ENCODE results near the gene BDKRB1. TPM values are rescaled to one million over a fixed set of nuclear protein-coding genes. Genes with fewer than 3 reads are reported as not detected.

Gene BDKRB1
- total RNA-seq, 2 donors from 2014 or later: 5.2 to 6.6 TPM

DNA sequence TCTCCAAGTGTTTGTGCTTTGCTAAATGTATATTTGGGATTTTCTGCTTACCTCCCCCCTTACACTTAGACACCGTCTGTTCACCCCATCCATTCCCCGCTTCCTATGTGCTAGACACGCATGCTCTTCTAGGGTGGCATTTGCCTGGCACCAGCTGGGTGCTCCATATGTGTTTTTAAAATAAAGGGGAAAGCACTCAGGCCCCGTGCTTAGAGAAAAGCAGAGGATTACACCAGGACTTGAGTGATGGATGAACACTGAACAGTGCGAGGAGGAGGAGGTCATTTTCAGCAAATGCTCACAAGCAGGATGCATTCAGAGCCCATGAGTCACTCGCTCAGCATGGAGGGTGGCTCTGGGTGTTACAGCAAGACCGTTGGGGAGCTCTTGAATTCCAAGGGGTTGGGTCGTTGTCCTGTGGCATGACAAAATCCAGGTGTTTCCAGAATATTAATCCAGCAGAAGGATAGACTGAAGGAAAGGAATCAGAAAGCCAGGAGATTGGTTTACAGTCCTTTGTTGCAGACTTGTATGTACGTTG lies 2.9 kb upstream of the BDKRB1 start:
- no peak for DNase-seq
- ATAC-seq: no peak
- intact Hi-C loops (cut with DNase I, micrococcal nuclease): no loop called here

DNA sequence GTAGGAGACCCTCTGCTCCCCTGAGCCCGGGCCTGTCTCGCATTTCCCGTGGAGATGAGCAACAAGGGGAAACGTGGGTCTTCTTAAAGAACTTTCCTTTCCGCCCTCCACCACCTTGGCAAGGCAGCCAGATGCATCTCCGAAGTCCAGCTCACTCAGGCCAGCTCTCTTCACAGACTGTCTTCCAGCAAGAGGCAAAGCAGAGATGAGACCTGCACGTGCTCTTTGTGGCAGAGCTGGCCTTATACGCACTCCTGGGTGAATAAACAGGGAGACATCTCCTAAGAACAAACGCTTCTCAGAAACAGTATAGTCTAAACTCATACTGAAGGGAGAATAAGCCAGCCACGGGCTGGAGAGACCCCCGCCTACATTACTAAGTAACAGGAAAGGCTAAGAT lies 1.3 kb upstream of the BDKRB1 start:
- intact Hi-C loops (cut with DNase I, micrococcal nuclease): no loop called here
- ATAC-seq: no peak
- no peak for DNase-seq

DNA sequence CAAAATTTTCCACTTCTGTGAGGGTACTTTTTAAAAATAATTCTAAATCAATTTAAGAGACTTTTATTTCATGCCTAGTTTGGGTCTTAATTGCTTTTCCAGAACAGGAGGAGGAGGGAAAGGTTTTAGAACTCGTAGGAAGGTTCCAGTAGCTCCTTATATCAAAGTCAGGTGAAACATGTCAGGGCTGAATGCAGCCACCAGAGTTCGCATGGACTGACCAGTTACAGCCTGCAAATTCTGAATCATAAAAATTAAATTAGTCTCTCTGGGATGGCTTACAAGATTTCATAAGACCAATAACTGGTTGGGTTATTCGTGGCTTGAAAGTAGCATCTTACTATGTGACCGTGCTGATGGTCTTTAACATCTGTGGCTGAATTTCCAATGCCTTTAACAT lies 397 bp downstream of the BDKRB1 start:
- peak; percentile 72 for ATAC-seq
- intact Hi-C loops (cut with DNase I, micrococcal nuclease): no loop called here
- no peak for DNase-seq

DNA sequence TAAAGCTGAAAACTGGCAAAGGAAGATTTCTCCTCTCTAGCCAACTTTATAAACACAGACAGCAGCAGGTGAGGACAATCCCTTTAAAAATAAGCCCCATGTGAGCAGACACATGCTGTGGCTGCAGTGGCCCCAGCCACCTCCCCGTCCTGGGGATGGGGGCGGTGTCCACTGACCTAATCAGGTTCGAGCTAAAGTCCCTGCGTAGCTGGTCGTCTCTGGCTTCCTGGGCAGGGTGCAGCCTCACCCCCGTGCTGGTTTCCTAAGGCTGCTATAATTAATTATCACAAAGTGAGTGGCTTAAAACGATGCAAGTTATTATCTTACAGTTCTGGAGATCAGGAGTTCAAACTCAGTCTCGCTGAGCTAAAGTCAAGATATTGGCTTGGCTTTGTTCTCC lies 1.0 kb downstream of the BDKRB1 start:
- intact Hi-C loops (cut with DNase I, micrococcal nuclease): no loop called here
- DNase-seq (no peak), ATAC-seq (no peak)

DNA sequence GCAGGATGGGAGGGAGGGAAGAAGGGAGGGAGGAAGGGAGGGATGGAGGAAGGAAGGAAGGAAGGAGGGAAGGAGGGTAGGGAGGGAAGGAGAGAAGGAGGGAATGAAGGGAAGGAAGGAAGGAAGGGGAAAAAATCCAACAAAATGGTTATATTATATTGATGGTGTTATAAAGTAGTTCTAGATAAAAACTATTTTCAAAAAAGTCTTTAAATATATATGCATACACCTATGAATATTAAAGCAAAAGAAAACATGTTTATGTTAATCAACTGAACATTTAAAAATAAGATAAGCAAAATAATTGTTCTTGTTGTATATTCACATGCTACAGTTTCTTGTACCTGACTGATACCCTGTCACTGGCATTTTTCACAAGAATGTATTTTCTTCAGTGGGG lies 1.9 kb downstream of the BDKRB1 start:
- ATAC-seq: no peak
- intact Hi-C loops (cut with DNase I, micrococcal nuclease): no loop called here
- no peak for DNase-seq

DNA sequence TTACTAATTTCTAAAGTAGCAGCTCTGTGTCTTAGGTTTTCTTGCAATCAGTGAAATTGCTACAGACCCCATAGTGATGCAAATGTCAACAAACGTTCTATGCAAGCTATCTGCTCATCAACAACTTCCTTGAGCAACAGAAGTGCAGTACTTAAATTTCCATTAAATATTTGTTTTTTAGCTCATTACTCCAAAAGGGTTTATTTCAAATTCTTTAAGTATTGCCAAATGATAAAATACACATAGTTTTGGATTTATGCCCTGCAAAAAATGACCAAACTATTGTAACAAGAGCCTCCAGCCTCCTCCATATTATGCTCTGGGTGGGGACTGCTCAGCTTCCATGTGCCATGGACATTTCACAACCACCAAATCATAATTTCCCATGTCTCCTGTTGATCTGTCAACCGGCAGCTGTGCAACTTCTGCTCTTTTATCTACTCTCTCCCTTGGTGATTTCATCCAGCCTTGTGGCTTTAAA lies 4.4 kb downstream of the BDKRB1 start:
- no peak for DNase-seq
- intact Hi-C loops (cut with DNase I, micrococcal nuclease): no loop called here
- ATAC-seq: no peak

DNA sequence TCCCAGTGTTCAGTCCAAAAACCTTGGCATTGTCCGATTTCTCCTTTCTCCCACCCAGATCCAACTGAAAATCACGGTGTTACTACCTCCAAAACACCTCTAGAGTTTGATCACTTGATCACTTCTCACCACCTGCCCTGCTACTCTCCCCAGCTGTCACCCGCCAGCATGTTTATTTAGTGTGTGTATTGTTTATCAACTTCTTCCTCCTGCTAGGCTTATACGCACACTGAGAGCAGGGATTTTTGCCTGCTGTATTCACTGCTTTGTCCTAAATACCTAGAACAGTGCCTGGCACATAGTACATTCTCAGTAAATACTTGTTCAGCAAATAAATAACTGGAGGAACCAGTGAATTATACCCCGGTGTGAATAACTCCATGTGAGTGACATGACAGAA lies 5.0 kb downstream of the BDKRB1 start:
- ATAC-seq (peak; percentile 51), DNase-seq (no peak)
- intact Hi-C loops (cut with DNase I, micrococcal nuclease): no loop called here

DNA sequence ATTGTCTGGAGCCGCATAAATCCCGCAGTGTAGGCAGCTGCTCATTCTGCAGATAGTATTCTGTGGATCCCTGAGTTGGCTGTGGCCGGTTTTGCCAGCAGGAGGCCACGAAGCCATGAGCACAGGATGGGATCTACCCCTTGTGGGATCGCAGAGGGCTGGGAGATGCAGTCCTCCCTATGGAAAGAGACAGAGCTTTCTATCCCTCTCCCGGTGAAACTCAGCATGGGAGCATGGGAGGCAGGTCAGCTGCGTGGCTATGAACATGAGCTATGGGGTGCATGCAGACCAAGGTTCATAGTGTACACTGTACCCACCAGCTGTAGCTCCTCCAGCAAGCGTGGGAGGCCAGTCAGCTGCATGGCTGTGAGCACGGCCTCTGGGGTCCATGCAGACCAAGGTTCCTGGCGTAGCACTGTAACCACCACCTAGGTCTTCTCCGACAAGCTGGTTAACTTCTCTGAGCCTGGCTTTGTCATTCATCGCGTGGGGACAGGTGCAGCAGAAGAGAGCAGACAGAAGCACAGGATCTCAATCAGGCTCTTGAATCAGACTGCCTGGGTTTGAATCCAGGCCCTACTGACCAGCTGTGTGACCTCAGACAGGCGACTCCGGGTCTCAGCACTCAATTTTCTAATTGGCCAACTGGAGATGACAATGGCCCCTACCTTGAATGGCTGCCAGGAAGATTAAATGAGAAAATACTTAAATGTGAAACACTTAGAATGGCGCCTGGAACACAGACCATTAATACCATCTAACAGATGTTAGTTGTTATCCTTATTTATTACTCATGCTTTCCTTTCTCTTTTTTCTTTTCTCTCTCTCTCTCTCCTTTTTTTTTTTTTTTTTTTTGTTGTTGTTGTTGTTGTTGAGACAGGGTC lies 6.0 kb downstream of the BDKRB1 start:
- DNase-seq: no peak
- ATAC-seq: no peak
- intact Hi-C loops (cut with DNase I, micrococcal nuclease): no loop called here

DNA sequence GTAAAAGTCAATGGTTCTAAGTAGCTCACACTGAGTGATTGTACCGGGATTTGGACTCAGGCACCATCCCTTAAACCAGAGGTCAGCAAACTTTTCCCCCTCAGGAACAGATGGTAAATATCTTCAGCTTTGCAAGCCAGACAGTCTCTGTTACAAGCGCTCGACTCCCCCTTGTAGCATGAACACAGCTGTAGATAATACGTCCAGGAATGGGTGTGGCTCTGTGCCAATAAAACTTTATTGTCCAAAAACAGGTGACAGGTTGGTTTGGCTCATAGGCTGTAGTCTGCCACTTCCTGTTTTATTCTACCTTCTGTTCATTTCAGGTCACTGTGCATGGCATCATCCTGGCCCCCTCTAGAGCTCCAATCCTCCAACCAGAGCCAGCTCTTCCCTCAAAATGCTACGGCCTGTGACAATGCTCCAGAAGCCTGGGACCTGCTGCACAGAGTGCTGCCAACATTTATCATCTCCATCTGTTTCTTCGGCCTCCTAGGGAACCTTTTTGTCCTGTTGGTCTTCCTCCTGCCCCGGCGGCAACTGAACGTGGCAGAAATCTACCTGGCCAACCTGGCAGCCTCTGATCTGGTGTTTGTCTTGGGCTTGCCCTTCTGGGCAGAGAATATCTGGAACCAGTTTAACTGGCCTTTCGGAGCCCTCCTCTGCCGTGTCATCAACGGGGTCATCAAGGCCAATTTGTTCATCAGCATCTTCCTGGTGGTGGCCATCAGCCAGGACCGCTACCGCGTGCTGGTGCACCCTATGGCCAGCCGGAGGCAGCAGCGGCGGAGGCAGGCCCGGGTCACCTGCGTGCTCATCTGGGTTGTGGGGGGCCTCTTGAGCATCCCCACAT lies 7.6 kb downstream of the BDKRB1 start:
- intact Hi-C loops (cut with DNase I, micrococcal nuclease): no loop called here
- DNase-seq (no peak), ATAC-seq (peak; percentile 81)

DNA sequence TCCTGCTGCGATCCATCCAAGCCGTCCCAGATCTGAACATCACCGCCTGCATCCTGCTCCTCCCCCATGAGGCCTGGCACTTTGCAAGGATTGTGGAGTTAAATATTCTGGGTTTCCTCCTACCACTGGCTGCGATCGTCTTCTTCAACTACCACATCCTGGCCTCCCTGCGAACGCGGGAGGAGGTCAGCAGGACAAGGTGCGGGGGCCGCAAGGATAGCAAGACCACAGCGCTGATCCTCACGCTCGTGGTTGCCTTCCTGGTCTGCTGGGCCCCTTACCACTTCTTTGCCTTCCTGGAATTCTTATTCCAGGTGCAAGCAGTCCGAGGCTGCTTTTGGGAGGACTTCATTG lies 8.2 kb downstream of the BDKRB1 start:
- intact Hi-C loops (cut with DNase I, micrococcal nuclease): no loop called here
- DNase-seq (no peak), ATAC-seq (no peak)

DNA sequence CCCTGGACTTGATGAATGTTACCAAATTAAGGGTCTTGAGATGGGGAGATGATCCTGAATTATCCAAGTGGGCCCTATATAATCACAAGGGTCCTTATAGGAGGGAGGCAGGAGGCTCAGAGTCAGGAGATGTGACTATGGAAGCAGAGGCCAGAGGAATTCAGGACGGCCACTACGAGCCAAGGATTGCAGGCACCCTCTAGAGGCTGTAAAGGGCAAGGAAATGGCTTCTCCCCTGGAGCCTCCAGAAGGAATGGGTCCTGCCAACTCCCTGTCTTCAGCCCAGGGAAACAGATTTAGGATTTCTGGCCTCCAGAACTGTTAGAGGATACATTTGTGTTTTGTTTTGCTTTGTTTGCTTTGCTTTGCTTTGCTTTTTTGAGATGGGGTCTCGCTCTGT lies 8.8 kb downstream of the BDKRB1 start:
- DNase-seq (no peak), ATAC-seq (peak; percentile 44)
- intact Hi-C loops (cut with DNase I, micrococcal nuclease): no loop called here

DNA sequence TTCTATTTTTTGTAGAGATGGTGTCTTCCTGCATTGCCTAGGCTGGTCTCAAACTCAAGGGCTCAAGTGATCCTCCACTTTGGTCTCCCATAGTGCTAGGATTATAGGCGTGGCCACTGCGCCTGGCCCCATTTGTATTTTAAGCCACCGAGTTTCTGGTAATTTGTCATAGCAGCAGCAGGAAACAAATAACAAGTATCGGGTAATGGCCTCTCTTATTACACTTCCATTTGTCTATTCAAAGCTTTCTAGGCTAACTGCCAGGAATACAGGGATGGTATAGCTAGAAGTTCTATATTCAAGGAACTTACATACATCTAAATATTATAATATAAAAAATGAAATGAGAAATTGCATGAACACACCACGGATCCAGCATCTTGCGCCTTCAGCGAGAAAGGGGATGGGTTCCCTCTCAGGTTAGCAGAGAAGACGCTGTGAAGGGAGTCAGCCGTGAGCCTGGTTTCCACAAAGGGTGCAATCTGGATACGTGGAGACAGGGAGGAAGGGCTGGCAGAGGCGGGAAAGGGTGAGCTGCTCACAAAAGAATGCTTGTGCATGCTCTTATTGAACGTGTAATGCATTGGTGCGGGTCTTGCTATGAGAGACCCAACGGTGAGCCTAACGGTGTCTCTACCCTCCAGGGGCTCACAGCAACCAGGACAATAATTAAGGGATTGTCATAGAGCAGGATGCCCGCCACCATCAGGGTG lies 9.5 kb downstream of the BDKRB1 start:
- DNase-seq (no peak), ATAC-seq (no peak)
- intact Hi-C loops (cut with DNase I, micrococcal nuclease): no loop called here

DNA sequence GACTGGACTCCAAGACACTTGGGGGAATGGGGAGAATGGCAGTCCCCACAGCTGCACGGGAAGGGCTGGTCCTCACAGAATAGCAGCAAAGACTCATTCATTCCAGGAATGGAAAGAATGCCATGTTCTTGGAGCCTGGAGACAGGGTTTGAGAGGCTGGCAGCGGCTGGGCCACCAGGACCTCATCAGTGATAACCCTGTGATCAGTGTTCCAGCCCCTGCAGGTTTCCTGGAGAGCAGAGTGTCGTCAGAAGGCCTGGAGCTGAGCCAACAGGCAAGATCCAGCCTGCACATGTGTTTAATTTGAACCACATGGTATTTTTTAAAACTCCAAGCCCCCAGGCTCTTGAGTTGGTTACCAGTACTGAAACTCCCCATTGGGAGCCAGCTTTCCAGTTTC lies 11.3 kb downstream of the BDKRB1 start:
- intact Hi-C loops (cut with DNase I, micrococcal nuclease): no loop called here
- DNase-seq: no peak
- no peak for ATAC-seq

DNA sequence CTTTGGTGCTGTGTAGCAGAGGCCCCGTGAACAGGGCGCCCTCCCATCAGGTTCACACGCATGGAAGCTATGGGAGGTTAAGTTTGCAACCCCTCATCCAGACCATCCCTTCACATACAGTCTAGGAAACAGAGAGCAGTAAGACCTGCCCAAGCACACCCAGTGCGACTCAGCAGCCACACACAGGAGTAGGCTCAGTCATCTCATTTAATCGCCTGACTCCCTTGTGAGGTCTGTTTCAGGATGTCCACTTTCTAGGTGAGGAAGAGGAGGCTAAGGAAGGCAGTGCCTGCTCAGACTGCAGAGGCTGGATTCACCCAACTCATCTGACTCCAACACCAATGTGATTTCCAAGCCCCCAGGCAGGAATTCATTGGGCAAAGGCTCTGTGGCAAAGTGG lies 11.9 kb downstream of the BDKRB1 start:
- intact Hi-C loops (cut with DNase I, micrococcal nuclease): no loop called here
- DNase-seq: no peak
- no peak for ATAC-seq

DNA sequence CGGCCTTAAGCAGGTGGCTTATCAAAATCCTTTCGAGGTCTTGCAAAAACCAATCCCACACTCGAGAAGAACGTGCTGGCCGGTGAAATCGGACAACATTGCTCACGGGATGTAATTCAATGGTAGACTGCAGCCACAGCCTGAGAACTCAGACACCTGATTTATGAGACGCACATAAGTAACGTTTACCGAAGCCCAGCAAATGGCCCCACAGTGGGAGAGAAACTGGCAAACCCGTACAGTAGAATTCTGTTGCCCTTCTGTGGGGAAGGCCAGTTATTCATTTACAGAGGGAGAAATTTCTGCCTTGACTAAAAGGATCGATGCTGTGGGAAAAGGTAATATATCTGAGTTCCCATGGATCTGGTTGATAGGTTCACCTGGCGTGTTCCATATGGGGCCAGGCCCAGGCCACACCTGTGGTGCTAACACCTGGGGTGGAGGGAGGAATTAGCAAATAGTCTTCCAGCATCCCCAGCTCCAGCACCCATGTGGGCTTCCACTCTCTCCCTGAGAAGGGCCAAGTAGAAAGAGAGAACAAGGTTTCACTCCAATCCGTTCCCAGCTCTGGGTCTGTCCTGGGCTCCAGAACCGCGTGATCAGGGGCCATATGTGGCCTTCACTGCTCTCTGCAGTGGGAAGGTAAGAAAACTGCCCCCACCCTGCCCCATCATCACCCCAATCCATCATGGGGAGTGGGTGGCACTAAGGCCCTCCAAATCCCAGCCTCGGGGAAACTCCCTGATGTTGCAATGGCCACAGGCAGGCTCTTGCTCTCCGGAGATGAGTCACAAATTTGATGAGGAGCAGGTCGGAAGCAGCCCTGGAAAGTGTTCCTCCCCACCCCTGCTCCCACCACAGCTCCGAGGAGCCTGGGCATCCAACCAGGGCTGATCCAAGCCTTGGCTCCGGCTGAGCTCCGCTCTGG lies 12.7 kb downstream of the BDKRB1 start:
- DNase-seq: peak; percentile 34 to 66
- intact Hi-C loops (cut with DNase I, micrococcal nuclease): no loop called here
- ATAC-seq: peak; percentile 23

DNA sequence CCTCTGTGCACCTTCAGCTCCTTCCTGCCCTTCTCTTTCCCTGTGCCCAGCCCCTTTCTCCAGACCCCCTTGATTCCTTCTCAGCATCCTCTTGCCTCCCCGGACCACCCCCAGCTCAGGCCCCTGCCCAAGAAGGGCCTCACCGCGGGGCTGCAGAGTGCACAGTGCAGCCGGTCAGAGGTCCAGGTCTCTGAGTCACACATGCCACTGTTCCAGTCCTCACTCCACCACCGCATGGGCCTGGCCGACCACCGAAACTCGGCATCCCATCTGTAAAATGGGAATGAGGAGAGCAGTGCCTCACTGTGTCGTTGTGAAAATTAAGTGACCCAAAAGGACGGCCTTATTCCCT lies 13.3 kb downstream of the BDKRB1 start:
- intact Hi-C loops (cut with DNase I, micrococcal nuclease): no loop called here
- ATAC-seq: no peak
- no peak for DNase-seq

DNA sequence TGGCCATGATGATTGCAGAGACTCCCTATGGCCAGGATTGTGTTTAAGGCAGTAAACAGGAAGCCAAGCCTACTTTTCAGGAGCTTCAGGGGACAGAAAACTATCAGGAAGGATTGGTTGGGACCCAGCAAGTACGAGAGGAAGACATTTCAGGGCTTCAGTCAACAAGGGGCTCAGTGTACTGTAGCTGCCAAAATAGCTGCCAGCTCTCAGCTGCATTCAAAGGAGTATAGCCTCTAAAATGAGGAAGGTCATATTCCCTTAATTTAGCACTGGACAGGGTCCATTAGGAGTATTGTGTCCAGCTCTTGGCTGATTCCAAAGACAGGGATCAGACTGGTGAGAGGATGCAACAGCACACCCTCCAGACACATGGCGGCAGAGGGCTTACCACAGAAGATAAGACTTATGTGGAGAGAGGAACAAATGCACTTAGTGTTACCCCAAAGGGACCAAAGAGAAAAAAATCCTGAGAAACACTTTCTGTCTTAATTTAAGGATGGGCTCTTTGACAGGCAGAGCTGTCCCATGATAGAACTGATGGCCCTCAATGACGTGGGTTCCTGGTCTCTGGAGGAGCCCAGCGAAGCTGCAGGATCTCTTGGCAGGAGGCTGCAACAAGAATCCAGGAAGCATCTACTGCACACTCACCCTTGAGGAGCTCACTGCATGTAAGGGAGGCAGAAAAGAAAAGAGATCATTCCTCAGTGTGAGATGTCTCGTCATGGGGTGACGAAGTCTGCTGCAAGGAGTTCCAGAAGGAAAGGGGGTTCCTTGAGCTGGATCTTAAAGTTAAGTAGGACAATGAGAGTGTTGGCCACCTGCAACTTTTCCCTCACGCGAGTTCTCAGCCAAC lies 14.8 kb downstream of the BDKRB1 start:
- DNase-seq (no peak), ATAC-seq (peak; percentile 2)
- intact Hi-C loops (cut with DNase I, micrococcal nuclease): loop anchor here in 1 of 2 donors (10.0 kb wide), 1 partner anchor 166 kb away; no protein-coding TSS in a partner anchor

Data from left colon (tissue), 2 donors.